ENCODE data around the gene GDPD3.
A peak's percentile ranks its signal among the peaks of the same experiment; 100 is the strongest.

GDPD3 gene

DNA sequence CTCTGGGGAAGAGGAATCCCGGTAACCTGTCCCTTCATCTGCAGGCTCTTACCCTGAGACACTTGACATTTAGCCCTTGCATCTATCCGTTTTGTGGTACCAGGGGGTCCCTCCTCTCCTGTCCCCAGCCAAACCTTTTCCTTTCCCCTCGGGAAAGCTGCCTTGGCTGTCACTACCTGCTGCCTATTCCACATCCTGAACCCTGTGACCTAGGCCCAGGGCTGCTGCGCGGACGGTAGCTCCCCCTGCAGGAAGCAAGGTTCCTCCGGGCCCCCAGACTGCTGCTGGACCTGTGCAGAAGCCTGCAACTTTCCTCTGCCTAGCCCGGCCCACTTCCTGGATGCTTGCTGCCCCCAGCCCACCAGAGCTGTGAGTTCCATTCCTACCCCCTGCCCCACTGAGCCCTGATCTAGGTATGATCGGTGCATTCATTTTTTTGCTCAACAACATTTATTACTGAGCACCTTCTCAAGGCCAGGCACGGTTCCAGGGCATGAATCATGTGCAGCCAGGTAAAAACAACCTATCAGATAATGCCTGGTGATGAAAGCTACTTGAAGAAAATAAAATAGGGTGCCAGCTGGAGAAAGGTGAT is 58.3 kb downstream of the GDPD3 start:
- DNase-seq (ENCODE audit: low read depth in 2 of 2), result peak in 1 of 2 experiments; percentile 47
